GM23338 (cell line): Measurements from ENCODE around the gene IGDCC3. TPM values are rescaled to one million over a fixed set of nuclear protein-coding genes. Genes with fewer than 3 reads are reported as not detected.

Source experiments
- ATAC-seq: fragments of 200-7000 bp; cut with Tn5 transposase; 3 replicates; pipeline ENCODE4 v1.9.1; 2020
- DNase-seq: peaks from one replicate; pipeline ENCODE4 v3.0.0-alpha.2; 2015; ENCODE audit warnings: low spot score
- H2AFZ ChIP-seq: fragments of 200-600 bp; sonication (generic); 2 replicates; pipeline ENCODE4 v1.8.0; 2016; ENCODE audit warnings: antibody characterized with exemption, mild to moderate bottlenecking, moderate library complexity
- H3F3A ChIP-seq: fragments of 200-600 bp; sonication (generic); replicated peaks from 2 replicates; pipeline ENCODE4 v1.8.0; 2017; ENCODE audit warnings: antibody characterized with exemption, mixed run types, low read depth
- H3K27ac ChIP-seq: fragments of 200-600 bp; sonication (generic); 2 replicates; pipeline ENCODE4 v1.6.1; 2016; ENCODE audit warnings: low read depth
- H3K27me3 ChIP-seq: fragments of 200-600 bp; sonication (generic); 2 replicates; pipeline ENCODE4 v1.8.0; 2016; ENCODE audit warnings: mild to moderate bottlenecking, mixed run types, moderate library complexity; ENCODE audit not compliant: insufficient read depth
- H3K36me3 ChIP-seq: fragments of 200-600 bp; sonication (generic); 2 replicates; pipeline ENCODE4 v1.8.0; 2016; ENCODE audit warnings: mild to moderate bottlenecking; ENCODE audit not compliant: insufficient read depth
- H3K4me1 ChIP-seq: fragments of 200-600 bp; sonication (generic); 2 replicates; pipeline ENCODE4 v1.8.0; 2016; ENCODE audit warnings: mild to moderate bottlenecking, moderate library complexity; ENCODE audit not compliant: insufficient read depth
- H3K4me2 ChIP-seq: fragments of 200-600 bp; sonication (generic); 2 replicates; pipeline ENCODE4 v1.7.1; 2017; ENCODE audit warnings: mixed run types
- H3K4me3 ChIP-seq: fragments of 200-600 bp; sonication (generic); 2 replicates; pipeline ENCODE4 v1.6.1; 2016; ENCODE audit warnings: mixed run types
- H3K79me2 ChIP-seq: fragments of 200-600 bp; sonication (generic); replicated peaks from 2 replicates; pipeline ENCODE4 v1.8.0; 2017; ENCODE audit warnings: mild to moderate bottlenecking; ENCODE audit not compliant: insufficient read depth
- H3K9me2 ChIP-seq: fragments of 200-600 bp; sonication (generic); 2 replicates; pipeline ENCODE4 v1.8.0; 2017; ENCODE audit not compliant: insufficient read depth
- H4K20me1 ChIP-seq: fragments of 200-600 bp; sonication (generic); replicated peaks from 2 replicates; pipeline ENCODE4 v1.8.0; 2017; ENCODE audit warnings: mild to moderate bottlenecking; ENCODE audit not compliant: insufficient read depth
- H3K27ac Mint-ChIP-seq: 2 replicates; pipeline ENCODE4 v1.8.0; 2020; ENCODE audit warnings: inconsistent platforms, mild to moderate bottlenecking, moderate library complexity, mixed read lengths
- H3K27me3 Mint-ChIP-seq: 3 replicates; pipeline ENCODE4 v1.8.0; 2022; ENCODE audit warnings: low read depth, mild to moderate bottlenecking, moderate library complexity, mixed read lengths, inconsistent platforms; ENCODE audit not compliant: insufficient read depth, poor library complexity
- H3K36me3 Mint-ChIP-seq: 3 replicates; pipeline ENCODE4 v1.8.0; 2021; ENCODE audit warnings: low read depth, mild to moderate bottlenecking, inconsistent platforms, moderate library complexity, mixed read lengths
- H3K4me1 Mint-ChIP-seq: 3 replicates; pipeline ENCODE4 v1.8.0; 2020; ENCODE audit warnings: mild to moderate bottlenecking, inconsistent platforms, mixed read lengths
- H3K4me3 Mint-ChIP-seq: 3 replicates; pipeline ENCODE4 v1.8.0; 2021; ENCODE audit warnings: moderate library complexity, mild to moderate bottlenecking, inconsistent platforms, mixed read lengths
- H3K9me3 Mint-ChIP-seq: 3 replicates; pipeline ENCODE4 v1.8.0; 2020; ENCODE audit warnings: moderate library complexity, mild to moderate bottlenecking, inconsistent platforms, mixed read lengths
- JUNB ChIP-seq: IDR thresholded peaks from one replicate; pipeline ENCODE4 v1.6.1; 2016; ENCODE audit warnings: antibody characterized with exemption; ENCODE audit not compliant: unreplicated experiment
- POLR2AphosphoS5 ChIP-seq: IDR thresholded peaks from 2 replicates; pipeline ENCODE4 v1.6.1; 2016; ENCODE audit warnings: antibody characterized with exemption, low read depth
- ZNF331 ChIP-seq: fragments of 250-450 bp; sonication (Bioruptor Pico); IDR thresholded peaks from 2 replicates; pipeline ENCODE4 v1.5.0; 2020; ENCODE audit warnings: low read depth, mild to moderate bottlenecking, moderate library complexity
- polyA plus RNA-seq: library from polyadenylated mRNA; unstranded; fragments of >200 nt; fragmentation: Nextera tagmentation; extraction: Ambion mirVana; gene quantifications from 2 replicates; pipeline ENCODE4 v1.2.1, GENCODE V29; 2016
- total RNA-seq: library from RNA; depleted of rRNA; stranded (reverse); fragments of >200 nt; shearing (Covaris generic); gene quantifications from 2 replicates; pipeline ENCODE4 v1.2.3, GENCODE V29; 2014
- TF ChIP-seq, protein P1 (sequence below): fragments of 250-450 bp; sonication (Bioruptor Pico); IDR thresholded peaks from 2 replicates; pipeline ENCODE4 v1.5.0; 2020; ENCODE audit warnings: mild to moderate bottlenecking, moderate library complexity
- TF ChIP-seq, protein P2 (sequence below), 2 experiments: fragments of 200-600 bp in 1 of 2; sonication (generic) in 1 of 2; conservative IDR thresholded peaks; 2 replicates each; pipeline versions ENCODE4 v1.5.1 to v1.6.1; 2016 to 2017; ENCODE audit warnings: antibody characterized with exemption in 2 of 2, low read depth in 2 of 2, mild to moderate bottlenecking in 2 of 2, moderate library complexity in 1 of 2
- TF ChIP-seq, protein P3 (sequence below): IDR thresholded peaks from 2 replicates; pipeline ENCODE4 v1.6.1; 2016; ENCODE audit warnings: antibody characterized with exemption

Gene IGDCC3
- total and polyA plus RNA-seq, 2 experiments from 2014 or later: 15.3 to 30.7 TPM

DNA sequence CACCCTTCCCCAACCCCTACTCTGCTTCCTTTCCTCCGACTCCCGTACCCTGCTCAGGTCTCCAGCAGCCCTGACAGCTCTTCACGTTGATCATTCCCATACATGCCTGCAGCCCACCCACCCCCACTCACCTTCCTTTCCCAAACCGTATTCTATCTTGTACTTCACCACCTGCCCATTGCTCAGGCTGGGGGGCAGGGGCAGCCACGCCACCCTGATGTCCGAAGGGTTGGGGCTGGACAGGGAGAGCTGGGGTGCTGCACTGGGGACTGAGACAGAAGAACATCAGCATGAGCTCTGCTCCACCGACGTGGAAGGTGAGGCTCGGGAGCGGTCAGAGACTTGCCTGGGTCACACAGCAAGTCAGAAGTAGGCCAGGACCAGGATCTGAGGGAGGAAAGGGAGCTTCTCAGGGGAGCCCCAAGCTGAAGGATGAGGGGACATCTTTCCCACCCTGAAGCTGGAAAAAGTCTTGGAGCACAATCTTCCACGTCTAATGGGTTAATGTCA, 16.5 kb upstream of the IGDCC3 start (continued):
- TF ChIP-seq, protein P1, sequence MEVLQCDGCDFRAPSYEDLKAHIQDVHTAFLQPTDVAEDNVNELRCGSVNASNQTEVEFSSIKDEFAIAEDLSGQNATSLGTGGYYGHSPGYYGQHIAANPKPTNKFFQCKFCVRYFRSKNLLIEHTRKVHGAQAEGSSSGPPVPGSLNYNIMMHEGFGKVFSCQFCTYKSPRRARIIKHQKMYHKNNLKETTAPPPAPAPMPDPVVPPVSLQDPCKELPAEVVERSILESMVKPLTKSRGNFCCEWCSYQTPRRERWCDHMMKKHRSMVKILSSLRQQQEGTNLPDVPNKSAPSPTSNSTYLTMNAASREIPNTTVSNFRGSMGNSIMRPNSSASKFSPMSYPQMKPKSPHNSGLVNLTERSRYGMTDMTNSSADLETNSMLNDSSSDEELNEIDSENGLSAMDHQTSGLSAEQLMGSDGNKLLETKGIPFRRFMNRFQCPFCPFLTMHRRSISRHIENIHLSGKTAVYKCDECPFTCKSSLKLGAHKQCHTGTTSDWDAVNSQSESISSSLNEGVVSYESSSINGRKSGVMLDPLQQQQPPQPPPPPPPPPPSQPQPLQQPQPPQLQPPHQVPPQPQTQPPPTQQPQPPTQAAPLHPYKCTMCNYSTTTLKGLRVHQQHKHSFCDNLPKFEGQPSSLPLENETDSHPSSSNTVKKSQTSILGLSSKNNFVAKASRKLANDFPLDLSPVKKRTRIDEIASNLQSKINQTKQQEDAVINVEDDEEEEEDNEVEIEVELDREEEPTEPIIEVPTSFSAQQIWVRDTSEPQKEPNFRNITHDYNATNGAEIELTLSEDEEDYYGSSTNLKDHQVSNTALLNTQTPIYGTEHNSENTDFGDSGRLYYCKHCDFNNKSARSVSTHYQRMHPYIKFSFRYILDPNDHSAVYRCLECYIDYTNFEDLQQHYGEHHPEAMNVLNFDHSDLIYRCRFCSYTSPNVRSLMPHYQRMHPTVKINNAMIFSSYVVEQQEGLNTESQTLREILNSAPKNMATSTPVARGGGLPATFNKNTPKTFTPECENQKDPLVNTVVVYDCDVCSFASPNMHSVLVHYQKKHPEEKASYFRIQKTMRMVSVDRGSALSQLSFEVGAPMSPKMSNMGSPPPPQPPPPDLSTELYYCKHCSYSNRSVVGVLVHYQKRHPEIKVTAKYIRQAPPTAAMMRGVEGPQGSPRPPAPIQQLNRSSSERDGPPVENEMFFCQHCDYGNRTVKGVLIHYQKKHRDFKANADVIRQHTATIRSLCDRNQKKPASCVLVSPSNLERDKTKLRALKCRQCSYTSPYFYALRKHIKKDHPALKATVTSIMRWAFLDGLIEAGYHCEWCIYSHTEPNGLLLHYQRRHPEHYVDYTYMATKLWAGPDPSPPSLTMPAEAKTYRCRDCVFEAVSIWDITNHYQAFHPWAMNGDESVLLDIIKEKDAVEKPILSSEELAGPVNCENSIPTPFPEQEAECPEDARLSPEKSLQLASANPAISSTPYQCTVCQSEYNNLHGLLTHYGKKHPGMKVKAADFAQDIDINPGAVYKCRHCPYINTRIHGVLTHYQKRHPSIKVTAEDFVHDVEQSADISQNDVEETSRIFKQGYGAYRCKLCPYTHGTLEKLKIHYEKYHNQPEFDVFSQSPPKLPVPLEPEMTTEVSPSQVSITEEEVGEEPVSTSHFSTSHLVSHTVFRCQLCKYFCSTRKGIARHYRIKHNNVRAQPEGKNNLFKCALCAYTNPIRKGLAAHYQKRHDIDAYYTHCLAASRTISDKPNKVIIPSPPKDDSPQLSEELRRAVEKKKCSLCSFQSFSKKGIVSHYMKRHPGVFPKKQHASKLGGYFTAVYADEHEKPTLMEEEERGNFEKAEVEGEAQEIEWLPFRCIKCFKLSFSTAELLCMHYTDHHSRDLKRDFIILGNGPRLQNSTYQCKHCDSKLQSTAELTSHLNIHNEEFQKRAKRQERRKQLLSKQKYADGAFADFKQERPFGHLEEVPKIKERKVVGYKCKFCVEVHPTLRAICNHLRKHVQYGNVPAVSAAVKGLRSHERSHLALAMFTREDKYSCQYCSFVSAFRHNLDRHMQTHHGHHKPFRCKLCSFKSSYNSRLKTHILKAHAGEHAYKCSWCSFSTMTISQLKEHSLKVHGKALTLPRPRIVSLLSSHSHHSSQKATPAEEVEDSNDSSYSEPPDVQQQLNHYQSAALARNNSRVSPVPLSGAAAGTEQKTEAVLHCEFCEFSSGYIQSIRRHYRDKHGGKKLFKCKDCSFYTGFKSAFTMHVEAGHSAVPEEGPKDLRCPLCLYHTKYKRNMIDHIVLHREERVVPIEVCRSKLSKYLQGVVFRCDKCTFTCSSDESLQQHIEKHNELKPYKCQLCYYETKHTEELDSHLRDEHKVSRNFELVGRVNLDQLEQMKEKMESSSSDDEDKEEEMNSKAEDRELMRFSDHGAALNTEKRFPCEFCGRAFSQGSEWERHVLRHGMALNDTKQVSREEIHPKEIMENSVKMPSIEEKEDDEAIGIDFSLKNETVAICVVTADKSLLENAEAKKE (CRISPR knock-in tag): no peak
- no peak for TF ChIP-seq JUNB
- no peak for TF ChIP-seq POLR2AphosphoS5
- TF ChIP-seq ZNF331 (CRISPR knock-in tag): no peak

DNA sequence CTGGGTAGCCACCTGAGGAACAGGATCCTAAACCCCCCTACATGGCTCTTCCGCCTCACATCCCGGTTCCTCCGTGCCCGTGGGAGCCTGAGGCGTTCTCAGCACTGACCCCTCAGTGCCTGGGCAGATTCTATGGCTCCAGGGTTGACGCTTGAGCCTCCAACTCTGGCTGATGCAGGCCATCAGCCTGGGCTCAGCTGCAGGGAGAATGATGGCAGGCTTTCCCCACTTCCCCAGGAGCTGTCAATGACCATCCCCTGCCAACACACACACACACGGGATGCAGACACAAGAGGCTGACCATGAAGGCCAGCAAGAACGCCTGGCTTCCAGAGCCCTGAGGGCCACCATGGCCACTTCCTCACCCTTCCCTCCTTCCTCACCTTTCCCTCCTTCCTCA, 15.8 kb upstream of the IGDCC3 start:
- Histone ChIP-seq H3K79me2 (no peaks in the 10 kb centered on the region), H4K20me1 (peaks cover 6% of the 10 kb centered on the region; the same call in 1 of the 2 replicates), H3K4me2 (no peak overlapping the region), H3K4me1 (peaks cover 8% of the 10 kb centered on the region), H3K36me3 (peaks cover 6% of the 10 kb centered on the region; the same call in 1 of the 2 replicates), H3K27ac (no peak overlapping the region), H3K9me2 (no peaks in the 10 kb centered on the region), H3K27me3 (peaks cover 48% of the 10 kb centered on the region), H3K4me3 (no peak overlapping the region), H2AFZ (no peak overlapping the region), H3F3A (peaks cover 7% of the 10 kb centered on the region; the same call in 1 of the 2 replicates)
- H3K27me3 Mint-ChIP-seq: peaks cover 36% of the 10 kb centered on the region
- H3K4me1 Mint-ChIP-seq: peaks cover 17% of the 10 kb centered on the region
- DNase-seq (no peak), ATAC-seq (no peak)
- no peak overlapping the region for H3K4me3 Mint-ChIP-seq
- H3K27ac Mint-ChIP-seq: no peak overlapping the region
- H3K36me3 Mint-ChIP-seq: peaks cover 40% of the 10 kb centered on the region
- H3K9me3 Mint-ChIP-seq: no peaks in the 10 kb centered on the region
- TF ChIP-seq JUNB: no peak
- TF ChIP-seq, protein P1 (CRISPR knock-in tag): no peak
- TF ChIP-seq, protein P2, sequence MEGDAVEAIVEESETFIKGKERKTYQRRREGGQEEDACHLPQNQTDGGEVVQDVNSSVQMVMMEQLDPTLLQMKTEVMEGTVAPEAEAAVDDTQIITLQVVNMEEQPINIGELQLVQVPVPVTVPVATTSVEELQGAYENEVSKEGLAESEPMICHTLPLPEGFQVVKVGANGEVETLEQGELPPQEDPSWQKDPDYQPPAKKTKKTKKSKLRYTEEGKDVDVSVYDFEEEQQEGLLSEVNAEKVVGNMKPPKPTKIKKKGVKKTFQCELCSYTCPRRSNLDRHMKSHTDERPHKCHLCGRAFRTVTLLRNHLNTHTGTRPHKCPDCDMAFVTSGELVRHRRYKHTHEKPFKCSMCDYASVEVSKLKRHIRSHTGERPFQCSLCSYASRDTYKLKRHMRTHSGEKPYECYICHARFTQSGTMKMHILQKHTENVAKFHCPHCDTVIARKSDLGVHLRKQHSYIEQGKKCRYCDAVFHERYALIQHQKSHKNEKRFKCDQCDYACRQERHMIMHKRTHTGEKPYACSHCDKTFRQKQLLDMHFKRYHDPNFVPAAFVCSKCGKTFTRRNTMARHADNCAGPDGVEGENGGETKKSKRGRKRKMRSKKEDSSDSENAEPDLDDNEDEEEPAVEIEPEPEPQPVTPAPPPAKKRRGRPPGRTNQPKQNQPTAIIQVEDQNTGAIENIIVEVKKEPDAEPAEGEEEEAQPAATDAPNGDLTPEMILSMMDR (conservative IDR thresholded peaks at IDR 0.05; ENCODE audit: low read depth in 2 of 2): no peak
- TF ChIP-seq, protein P3, sequence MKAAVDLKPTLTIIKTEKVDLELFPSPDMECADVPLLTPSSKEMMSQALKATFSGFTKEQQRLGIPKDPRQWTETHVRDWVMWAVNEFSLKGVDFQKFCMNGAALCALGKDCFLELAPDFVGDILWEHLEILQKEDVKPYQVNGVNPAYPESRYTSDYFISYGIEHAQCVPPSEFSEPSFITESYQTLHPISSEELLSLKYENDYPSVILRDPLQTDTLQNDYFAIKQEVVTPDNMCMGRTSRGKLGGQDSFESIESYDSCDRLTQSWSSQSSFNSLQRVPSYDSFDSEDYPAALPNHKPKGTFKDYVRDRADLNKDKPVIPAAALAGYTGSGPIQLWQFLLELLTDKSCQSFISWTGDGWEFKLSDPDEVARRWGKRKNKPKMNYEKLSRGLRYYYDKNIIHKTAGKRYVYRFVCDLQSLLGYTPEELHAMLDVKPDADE: no peak
